PC-9 (cell line): ENCODE data around the gene RALGPS1. TPM values are rescaled to one million over a fixed set of nuclear protein-coding genes. Genes with fewer than 3 reads are reported as not detected.

Experiments
- BruUV-seq: library from RNA; stranded (reverse); fragments of 400-500 nt; replicated peaks from 2 replicates; lab custom pipeline; 2021; lab: Mats Ljungman, UMichigan
- CTCF ChIA-PET: fragments of 300-600 bp; sonication (Branson Sonifier 250); formaldehyde crosslinking; loops from one replicate; lab custom pipeline; 2022; ENCODE audit warnings: antibody characterized with exemption; lab: Charles Lee
- POLR2A ChIA-PET: fragments of 300-600 bp; sonication (Branson Sonifier 250); formaldehyde crosslinking; loops from one replicate; lab custom pipeline; 2022; ENCODE audit warnings: antibody characterized with exemption; ENCODE audit not compliant: unreplicated experiment; lab: Charles Lee
- DNase-seq, 2 experiments: peaks; one replicate each; pipeline versions ENCODE4 v3.0.0 to v3.0.0-alpha.2; 2015 to 2022; ENCODE audit warnings: mixed read lengths in 1 of 2
- H2AFZ ChIP-seq: fragments of 200-600 bp; sonication (generic); 2 replicates; pipeline ENCODE4 v1.8.1; 2017; ENCODE audit warnings: antibody characterized with exemption
- H3F3A ChIP-seq: fragments of 200-600 bp; sonication (generic); 2 replicates; pipeline ENCODE4 v1.8.1; 2017; ENCODE audit warnings: antibody characterized with exemption, mild to moderate bottlenecking, low read depth; ENCODE audit not compliant: insufficient read depth
- H3K27ac ChIP-seq: fragments of 200-600 bp; sonication (generic); 2 replicates; pipeline ENCODE4 v1.6.1; 2016; ENCODE audit warnings: mixed run types
- H3K27me3 ChIP-seq: fragments of 200-600 bp; sonication (generic); 2 replicates; pipeline ENCODE4 v1.6.1; 2016; ENCODE audit warnings: low read depth, mixed run types; ENCODE audit not compliant: insufficient read depth
- H3K36me3 ChIP-seq: fragments of 200-600 bp; sonication (generic); 2 replicates; pipeline ENCODE4 v1.6.1; 2016; ENCODE audit warnings: low read depth, mixed run types
- H3K4me1 ChIP-seq: fragments of 200-600 bp; sonication (generic); replicated peaks from 2 replicates; pipeline ENCODE4 v1.6.1; 2016; ENCODE audit warnings: mixed run types; ENCODE audit not compliant: insufficient read depth
- H3K4me2 ChIP-seq: fragments of 200-600 bp; sonication (generic); 2 replicates; pipeline ENCODE4 v1.6.1; 2017; ENCODE audit warnings: mixed run types
- H3K4me3 ChIP-seq: fragments of 200-600 bp; sonication (generic); 2 replicates; pipeline ENCODE4 v1.6.1; 2016; ENCODE audit warnings: mixed run types
- H3K79me2 ChIP-seq: fragments of 200-600 bp; sonication (generic); 2 replicates; pipeline ENCODE4 v1.6.1; 2017; ENCODE audit warnings: low read depth, mixed run types
- H3K9me2 ChIP-seq: fragments of 200-600 bp; sonication (generic); 2 replicates; pipeline ENCODE4 v1.8.1; 2017; ENCODE audit warnings: mild to moderate bottlenecking; ENCODE audit not compliant: insufficient read depth
- H3K9me3 ChIP-seq: fragments of 200-600 bp; sonication (generic); 2 replicates; pipeline ENCODE4 v1.8.1; 2016; ENCODE audit warnings: low read depth; ENCODE audit not compliant: insufficient read depth
- H4K20me1 ChIP-seq: fragments of 200-600 bp; sonication (generic); 2 replicates; pipeline ENCODE4 v1.8.1; 2017; ENCODE audit not compliant: insufficient read depth
- EZH2 ChIP-seq: fragments of 200-600 bp; sonication (generic); IDR thresholded peaks from 2 replicates; pipeline ENCODE4 v1.8.0; 2017; ENCODE audit warnings: antibody characterized with exemption, low read depth
- intact Hi-C: fragments of 100-400 bp; cut with micrococcal nuclease; formaldehyde crosslinking; loops from one replicate; pipeline ENCODE4 v1.10.0; 2022; ENCODE audit not compliant: unreplicated experiment
- total RNA-seq: library from RNA; stranded (reverse); gene quantifications from 2 replicates; pipeline ENCODE4 v1.2.3, GENCODE V29; 2021
- TF ChIP-seq, protein P1 (sequence below): fragments of 200-600 bp; sonication (generic); conservative IDR thresholded peaks from 2 replicates; pipeline ENCODE4 v1.6.1; 2017; ENCODE audit warnings: mixed run types, antibody characterized with exemption, mild to moderate bottlenecking, moderate library complexity

RALGPS1 gene
- total RNA-seq, 1 experiment from 2014 or later = 23.3 TPM

- H3K27ac ChIP-seq = no peak overlapping the region
- no peaks in the 10 kb centered on the region for H3K79me2 ChIP-seq
- no peak for DNase-seq
- 0 out of 2 replicates have a peak, but pooled peaks cover 4% of the 10 kb centered on the region for H3K36me3 ChIP-seq
- peaks cover 13% of the 10 kb centered on the region for H3F3A ChIP-seq
- no peaks in the 10 kb centered on the region for H3K27me3 ChIP-seq
- no TSS peak for BruUV-seq
- ChIA-PET CTCF (interaction anchor here (0.6 to 1.1 kb wide), 2 partner anchors 39 to 92 kb away, joined by 3 to 4 read pairs; no protein-coding TSS in a partner anchor), POLR2A (no interaction called here)
- peaks cover 28% of the 10 kb centered on the region for H3K4me1 ChIP-seq
- H3K4me2 ChIP-seq = no peak overlapping the region
- no peak overlapping the region for H3K4me3 ChIP-seq
- H3K9me3 ChIP-seq = no peaks in the 10 kb centered on the region
- TF ChIP-seq EZH2 = no peak
- TF ChIP-seq, protein P1, sequence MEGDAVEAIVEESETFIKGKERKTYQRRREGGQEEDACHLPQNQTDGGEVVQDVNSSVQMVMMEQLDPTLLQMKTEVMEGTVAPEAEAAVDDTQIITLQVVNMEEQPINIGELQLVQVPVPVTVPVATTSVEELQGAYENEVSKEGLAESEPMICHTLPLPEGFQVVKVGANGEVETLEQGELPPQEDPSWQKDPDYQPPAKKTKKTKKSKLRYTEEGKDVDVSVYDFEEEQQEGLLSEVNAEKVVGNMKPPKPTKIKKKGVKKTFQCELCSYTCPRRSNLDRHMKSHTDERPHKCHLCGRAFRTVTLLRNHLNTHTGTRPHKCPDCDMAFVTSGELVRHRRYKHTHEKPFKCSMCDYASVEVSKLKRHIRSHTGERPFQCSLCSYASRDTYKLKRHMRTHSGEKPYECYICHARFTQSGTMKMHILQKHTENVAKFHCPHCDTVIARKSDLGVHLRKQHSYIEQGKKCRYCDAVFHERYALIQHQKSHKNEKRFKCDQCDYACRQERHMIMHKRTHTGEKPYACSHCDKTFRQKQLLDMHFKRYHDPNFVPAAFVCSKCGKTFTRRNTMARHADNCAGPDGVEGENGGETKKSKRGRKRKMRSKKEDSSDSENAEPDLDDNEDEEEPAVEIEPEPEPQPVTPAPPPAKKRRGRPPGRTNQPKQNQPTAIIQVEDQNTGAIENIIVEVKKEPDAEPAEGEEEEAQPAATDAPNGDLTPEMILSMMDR = no peak
- H3K9me2 ChIP-seq = no peaks in the 10 kb centered on the region
- no peaks in the 10 kb centered on the region for H4K20me1 ChIP-seq
- intact Hi-C loops = no loop called here
- no peak overlapping the region for H2AFZ ChIP-seq
These were observed 130.6 kb downstream of the RALGPS1 start for GRCh38 chr9:127045148-127045547.

- no TSS peak for BruUV-seq
- CTCF ChIA-PET = interaction anchor here (1.4 to 2.0 kb wide), 2 partner anchors 19 to 62 kb away, joined by 4 to 11 read pairs; no protein-coding TSS in a partner anchor
- Histone ChIP-seq H3K9me3 (no peaks in the 10 kb centered on the region), H3K4me2 (peak overlapping the region; percentile 75; the same call in 1 of the 2 replicates), H3K9me2 (no peaks in the 10 kb centered on the region), H3F3A (peaks cover 13% of the 10 kb centered on the region), H3K4me3 (no peak overlapping the region), H3K27me3 (no peaks in the 10 kb centered on the region), H4K20me1 (no peaks in the 10 kb centered on the region), H3K27ac (peak overlapping the region; percentile 86), H3K36me3 (0 out of 2 replicates have a peak, but pooled peaks cover under 1% of the 10 kb centered on the region), H2AFZ (no peak overlapping the region), H3K4me1 (peaks cover 35% of the 10 kb centered on the region), H3K79me2 (no peaks in the 10 kb centered on the region)
- intact Hi-C loops = loop anchor here (2.0 kb wide), 1 partner anchor 151 kb away; no protein-coding TSS in a partner anchor
- POLR2A ChIA-PET = no interaction called here
- no peak for DNase-seq
- no peak for TF ChIP-seq EZH2
These were observed 133.4 kb downstream of the RALGPS1 start for GRCh38 chr9:127047971-127048370.

DNA sequence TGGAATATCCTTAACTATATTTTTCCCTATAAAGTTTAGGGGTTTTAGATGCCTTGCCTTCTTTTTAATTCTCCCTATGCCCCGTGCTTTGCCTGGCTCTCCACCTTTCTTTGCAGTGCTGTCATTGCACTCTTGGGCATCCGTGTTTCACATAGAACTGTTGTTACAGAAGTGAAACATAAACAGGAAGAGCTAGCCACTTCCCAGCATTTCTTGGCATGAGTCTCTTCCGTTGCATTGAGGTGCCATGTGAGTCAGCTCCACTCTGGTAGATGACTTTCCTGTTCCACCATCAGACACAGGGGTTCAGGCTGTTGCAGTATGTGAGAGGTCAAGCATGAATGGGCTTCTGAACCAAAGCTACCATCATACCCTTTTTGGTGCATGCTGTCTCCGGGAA, 134.5 kb downstream of the RALGPS1 start:
- H3K4me1 ChIP-seq = peaks cover 35% of the 10 kb centered on the region
- no TSS peak for BruUV-seq
- intact Hi-C loops = loop anchor here (1.0 to 2.0 kb wide), 3 partner anchors 64 to 150 kb away; no protein-coding TSS in a partner anchor
- TF ChIP-seq EZH2 = no peak
- TF ChIP-seq, protein P1 = 0 out of 2 replicates have a peak, but pooled peaks have one; percentile 34
- H3K9me3 ChIP-seq = no peaks in the 10 kb centered on the region
- ChIA-PET CTCF (interaction anchor here (0.6 to 2.0 kb wide), 6 partner anchors 18 to 109 kb away, joined by 3 to 11 read pairs (median 4); no protein-coding TSS in a partner anchor), POLR2A (interaction anchor here (0.6 to 0.9 kb wide), 2 partner anchors 75 to 113 kb away, joined by 6 to 11 read pairs; no protein-coding TSS in a partner anchor)
- no peaks in the 10 kb centered on the region for H3K79me2 ChIP-seq
- no peaks in the 10 kb centered on the region for H3K36me3 ChIP-seq
- no peaks in the 10 kb centered on the region for H3K9me2 ChIP-seq
- H4K20me1 ChIP-seq = no peaks in the 10 kb centered on the region
- peak overlapping the region; percentile 38; the same call in 1 of the 2 replicates for H3K4me3 ChIP-seq
- DNase-seq = peak; percentile 70 to 95
- H3K27me3 ChIP-seq = no peaks in the 10 kb centered on the region
- peak overlapping the region; percentile 75 for H3K4me2 ChIP-seq
- peak overlapping the region; percentile 86 for H3K27ac ChIP-seq
- H3F3A ChIP-seq = peaks cover 13% of the 10 kb centered on the region
- no peak overlapping the region for H2AFZ ChIP-seq
